Colonic mucosa (tissue), 4 donors: ENCODE data around the gene COL18A1. TPM values are rescaled to one million over a fixed set of nuclear protein-coding genes. Genes with fewer than 3 reads are reported as not detected.
A peak's percentile ranks its signal among the peaks of the same experiment; 100 is the strongest.
"Not testable (repeated sequence)": the region's sequence is repeated elsewhere in the genome, so short reads cannot be mapped to it uniquely, and the experiment has no call there.

Experiments used
- DNase-seq: peaks from one replicate; pipeline ENCODE4 v3.0.0-alpha.2; 2020
- H3K27ac ChIP-seq: fragments of 200-600 bp; one replicate; pipeline ENCODE4 v1.8.0; 2021
- H3K27me3 ChIP-seq: fragments of 200-600 bp; one replicate; pipeline ENCODE4 v1.8.0; 2021
- H3K36me3 ChIP-seq: fragments of 200-600 bp; one replicate; pipeline ENCODE4 v1.8.0; 2021
- H3K4me1 ChIP-seq: fragments of 200-600 bp; one replicate; pipeline ENCODE4 v1.8.0; 2021; ENCODE audit warnings: mild to moderate bottlenecking
- H3K4me3 ChIP-seq: fragments of 200-600 bp; one replicate; pipeline ENCODE4 v1.8.0; 2021
- H3K9ac ChIP-seq, 2 donors: one replicate each; pipeline ENCODE4 v1.7.0; 2013; ENCODE audit warnings: control low read depth in 2 of 2, low read depth in 2 of 2, low read length in 2 of 2
- H3K9me3 ChIP-seq: fragments of 200-600 bp; one replicate; pipeline ENCODE4 v1.8.0; 2021
- CTCF ChIP-seq: fragments of 200-600 bp; IDR thresholded peaks from one replicate; pipeline ENCODE4 v1.8.0; 2022; ENCODE audit warnings: antibody characterized with exemption, mild to moderate bottlenecking
- intact Hi-C: fragments of 100-400 bp; cut with DNase I; formaldehyde crosslinking; loops from one replicate; pipeline ENCODE4 v1.14.1; 2022
- total RNA-seq, 2 donors: library from RNA; stranded (reverse); fragmentation: NEBNext Ultra II Directional in 1 of 2; extraction: Animal tissue kit (Norgen Biotek cat#: 25700) in 1 of 2; gene quantifications; one replicate each; pipeline ENCODE4 v1.2.1, GENCODE V29; 2021
- donor health status: healthy.
- donor health status: DM: no; HTN: no; CAD: no.
- donor health status: DM: no; HTN: no; CAD: no.

COL18A1 gene
- total RNA-seq, 2 donors from 2014 or later = 8.4 to 22.3 TPM

DNA sequence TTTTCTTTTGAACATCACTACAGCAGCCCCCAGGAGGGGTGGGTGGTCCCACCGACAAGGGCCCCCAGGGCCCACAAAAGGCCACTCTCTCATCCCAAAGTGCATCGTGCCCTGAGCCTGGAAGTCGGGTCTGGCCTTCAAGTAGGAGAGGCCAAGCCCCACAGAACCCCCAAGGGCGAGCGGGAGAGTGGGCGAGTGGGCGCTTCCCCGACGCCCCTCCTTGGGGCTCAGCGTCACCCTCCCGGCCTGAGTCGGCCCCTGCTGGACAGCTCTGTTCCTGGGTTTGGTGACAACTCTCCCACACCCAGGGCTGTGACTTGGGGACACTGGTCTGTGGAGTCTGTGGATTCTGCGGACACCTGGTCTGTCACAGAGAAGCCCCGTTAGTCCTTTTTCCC is 42.2 kb upstream of the COL18A1 start:
- Histone ChIP-seq H3K9me3 (no peaks in the 10 kb centered on the region), H3K9ac (no peak overlapping the region), H3K4me1 (no peaks in the 10 kb centered on the region), H3K27ac (no peak overlapping the region), H3K36me3 (no peaks in the 10 kb centered on the region), H3K4me3 (no peak overlapping the region), H3K27me3 (no peaks in the 10 kb centered on the region)
- no peak for DNase-seq
- intact Hi-C loops = no loop called here
- no peak for TF ChIP-seq CTCF

DNA sequence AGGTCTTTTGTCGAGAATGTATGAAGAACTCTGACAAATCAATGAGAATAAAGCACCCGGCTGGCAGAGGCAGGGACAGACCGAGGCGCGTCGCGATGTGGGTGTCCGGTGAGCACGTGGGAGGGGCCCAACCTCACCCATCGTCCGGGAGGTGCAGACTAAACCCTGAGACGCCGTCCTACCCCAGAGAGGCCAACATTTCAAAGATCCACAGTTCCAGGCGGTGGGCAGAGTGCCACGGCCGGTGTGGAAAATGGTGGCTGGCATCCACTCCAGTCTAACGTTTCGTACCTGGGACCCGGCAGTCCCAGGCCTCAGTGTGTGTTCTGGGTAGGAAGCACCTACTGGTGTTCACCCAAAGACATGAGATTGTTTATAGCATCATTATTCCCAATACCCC is 41.7 kb upstream of the COL18A1 start:
- DNase-seq, H3K27me3 ChIP-seq, H3K4me1 ChIP-seq, H3K36me3 ChIP-seq, intact Hi-C loops, H3K4me3 ChIP-seq, H3K9me3 ChIP-seq, H3K9ac ChIP-seq: not testable (repeated sequence)
- peak overlapping the region; percentile 75 for H3K27ac ChIP-seq

DNA sequence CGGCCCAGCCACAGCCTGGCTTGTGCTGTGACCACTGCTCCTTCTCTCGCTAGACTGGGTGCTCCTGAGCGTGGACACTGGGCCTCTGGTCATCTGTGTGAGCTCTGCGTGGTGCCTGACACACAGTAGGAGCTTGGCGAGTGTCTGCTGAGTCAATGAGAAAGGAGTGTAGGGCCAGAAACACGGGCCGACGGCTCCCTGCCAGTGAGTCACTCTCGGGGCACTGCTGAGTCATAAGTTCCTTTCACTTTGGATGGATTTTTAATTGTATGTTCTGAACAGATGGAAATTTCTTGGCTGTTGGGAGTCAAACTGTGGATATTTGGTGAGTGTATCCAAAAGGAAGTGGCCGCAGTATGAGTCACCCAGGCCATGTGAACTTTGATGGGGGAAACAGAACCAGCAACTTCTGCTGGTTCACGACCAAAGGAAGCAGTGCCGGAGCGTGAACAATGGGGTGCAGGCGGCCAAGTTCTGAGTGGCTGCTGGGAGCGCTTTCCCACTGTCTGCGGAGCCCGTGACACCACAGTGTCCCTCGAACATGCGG is 41.0 kb upstream of the COL18A1 start:
- peak overlapping the region; percentile 34 to 56 for H3K9ac ChIP-seq

GRCh38 chr21:45364468-45365185 is 40.3 kb upstream of the COL18A1 start:
- intact Hi-C loops = no loop called here
- peak overlapping the region; percentile 32 to 56 for H3K9ac ChIP-seq
- DNase-seq = no peak
- H3K36me3 ChIP-seq = no peaks in the 10 kb centered on the region
- peak overlapping the region; percentile 75 for H3K27ac ChIP-seq
- no peak for TF ChIP-seq CTCF
- no peaks in the 10 kb centered on the region for H3K9me3 ChIP-seq
- H3K4me1 ChIP-seq = no peaks in the 10 kb centered on the region
- no peaks in the 10 kb centered on the region for H3K27me3 ChIP-seq
- no peak overlapping the region for H3K4me3 ChIP-seq

More for the DNA sequence above, 41.0 kb upstream of the COL18A1 start:
- Histone ChIP-seq H3K36me3 (no peaks in the 10 kb centered on the region), H3K27me3 (no peaks in the 10 kb centered on the region), H3K9me3 (no peaks in the 10 kb centered on the region), H3K4me1 (no peaks in the 10 kb centered on the region), H3K4me3 (no peak overlapping the region), H3K27ac (peak overlapping the region; percentile 75)
- DNase-seq = peak; percentile 53
- intact Hi-C loops = no loop called here
- TF ChIP-seq CTCF = no peak

- Histone ChIP-seq H3K9me3 (no peaks in the 10 kb centered on the region), H3K27me3 (no peaks in the 10 kb centered on the region), H3K4me1 (no peaks in the 10 kb centered on the region), H3K36me3 (no peaks in the 10 kb centered on the region), H3K9ac (peak overlapping the region in 1 of 2 donors; percentile 56), H3K4me3 (no peak overlapping the region), H3K27ac (peak overlapping the region; percentile 75)
- TF ChIP-seq CTCF = no peak
- intact Hi-C loops = no loop called here
- no peak for DNase-seq
Observed at GRCh38 chr21:45365186-45365607, 39.8 kb upstream of the COL18A1 start.

GRCh38 chr21:45365608-45366241 is 39.2 kb upstream of the COL18A1 start:
- Histone ChIP-seq H3K9me3 (no peaks in the 10 kb centered on the region), H3K27me3 (no peaks in the 10 kb centered on the region), H3K27ac (peak overlapping the region; percentile 75), H3K36me3 (no peaks in the 10 kb centered on the region), H3K4me1 (no peaks in the 10 kb centered on the region), H3K9ac (no peak overlapping the region), H3K4me3 (no peak overlapping the region)
- intact Hi-C loops = no loop called here
- TF ChIP-seq CTCF = no peak
- no peak for DNase-seq
